Erythroblast (primary cell): ENCODE data around the gene CEL.
"Not testable (repeated sequence)": the region's sequence is repeated elsewhere in the genome, so short reads cannot be mapped to it uniquely, and the experiment has no call there.

Experiments used
- DNase-seq, 2 experiments: peaks; one replicate each; lab custom pipeline; 2025; lab: John Stamatoyannopoulos, UW
- GATA1 ChIP-seq: IDR thresholded peaks from 2 replicates; pipeline ENCODE4 v1.6.1; 2011; ENCODE audit warnings: low read depth, mild to moderate bottlenecking, control low read depth, low read length, moderate library complexity
- POLR2A ChIP-seq: IDR thresholded peaks from 2 replicates; pipeline ENCODE4 v1.6.1; 2011; ENCODE audit warnings: mild to moderate bottlenecking, low read length

CEL gene

DNA sequence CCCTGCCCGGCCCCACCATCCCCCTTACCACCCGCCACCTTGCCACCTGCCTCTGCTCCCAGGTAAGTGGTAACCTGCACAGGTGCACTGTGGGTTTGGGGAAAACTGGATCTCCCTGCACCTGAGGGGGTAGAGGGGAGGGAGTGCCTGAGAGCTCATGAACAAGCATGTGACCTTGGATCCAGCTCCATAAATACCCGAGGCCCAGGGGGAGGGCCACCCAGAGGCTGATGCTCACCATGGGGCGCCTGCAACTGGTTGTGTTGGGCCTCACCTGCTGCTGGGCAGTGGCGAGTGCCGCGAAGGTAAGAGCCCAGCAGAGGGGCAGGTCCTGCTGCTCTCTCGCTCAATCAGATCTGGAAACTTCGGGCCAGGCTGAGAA lies at the start of gene CEL:
TSS of gene CEL (plus strand) at position 218 of the 382 bp plus-strand sequence. CDS start at position 240, 22 bp downstream.
- DNase-seq, result not testable (repeated sequence)

DNA sequence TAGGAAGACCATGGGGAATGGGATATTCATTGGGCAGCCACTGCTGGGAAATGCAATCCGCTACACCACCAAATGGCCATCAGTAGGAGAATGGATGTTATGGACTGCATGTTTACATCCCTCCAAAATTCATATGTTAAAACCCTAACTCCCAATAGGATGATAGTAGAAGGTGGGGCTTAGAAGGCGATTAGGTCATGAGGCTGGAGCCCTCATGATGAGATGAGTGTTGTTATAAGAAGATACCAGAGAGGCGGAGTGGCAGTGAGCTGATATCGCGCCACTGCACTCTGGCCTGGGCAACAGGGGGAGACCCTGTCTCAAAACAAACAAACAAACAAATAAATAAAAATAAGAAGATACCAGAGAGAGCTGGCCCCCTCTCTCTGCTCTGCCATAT lies 47.1 kb upstream of the CEL start:
- TF ChIP-seq POLR2A (no peak), GATA1 (no peak)
- peak in 1 of 2 experiments; percentile 73 for DNase-seq

DNA sequence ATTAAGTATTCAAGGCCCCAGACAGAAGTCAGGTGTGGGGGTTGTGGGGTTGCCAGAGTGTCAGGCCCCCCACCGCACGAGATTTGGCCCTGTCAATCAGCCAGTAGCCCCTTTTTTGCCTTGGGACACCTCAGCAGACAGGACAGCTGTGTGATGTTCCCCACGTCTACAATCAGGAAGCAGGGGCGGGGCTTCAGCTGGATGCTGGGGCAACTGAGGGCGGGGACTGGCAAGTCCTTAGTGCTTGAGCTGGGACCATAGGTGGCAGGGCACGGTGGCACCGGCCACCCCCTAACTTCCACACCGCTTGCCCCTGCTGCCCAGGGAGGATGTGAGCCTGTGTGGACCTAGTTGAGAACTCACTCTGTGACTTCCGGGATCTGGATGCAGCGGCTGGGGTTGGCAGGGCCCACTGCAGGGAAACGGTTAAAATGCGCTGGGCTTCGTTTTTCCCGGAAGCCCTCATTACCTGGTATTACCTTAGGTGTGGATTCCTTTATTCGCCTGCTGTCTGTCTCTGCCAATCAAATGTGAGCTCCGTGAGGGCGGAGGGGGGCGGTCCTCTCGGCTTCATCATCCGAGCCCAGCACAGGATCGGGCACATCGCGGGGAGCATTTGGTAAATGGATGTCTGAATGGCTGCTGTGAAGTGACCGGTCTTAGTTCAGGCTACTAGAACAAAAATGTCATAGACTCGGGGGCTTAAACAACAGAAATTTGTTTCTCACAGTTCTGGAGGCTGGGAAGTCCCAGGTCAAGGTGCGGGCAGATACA lies 38.5 kb upstream of the CEL start:
- TF ChIP-seq POLR2A (no peak), GATA1 (no peak)
- peak in 1 of 2 experiments; percentile 53 for DNase-seq

DNA sequence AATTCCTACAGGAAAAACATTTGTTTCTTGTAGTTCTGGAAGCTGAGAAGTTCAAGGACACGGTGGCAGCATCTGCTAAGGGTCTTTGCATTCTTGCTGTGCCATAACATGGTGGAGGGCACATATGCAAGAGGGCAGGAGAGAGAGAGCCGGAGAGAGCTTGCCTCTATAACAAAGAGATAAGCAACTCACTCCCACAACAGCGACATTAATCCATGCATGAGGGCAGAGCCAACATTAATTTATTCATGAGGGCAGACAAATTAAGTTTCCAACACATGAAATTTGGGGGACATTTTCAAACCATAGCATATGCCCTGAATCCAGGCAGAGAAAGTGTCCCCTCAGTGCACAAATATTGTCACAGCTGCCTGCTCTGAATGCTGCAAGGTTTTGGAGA lies 35.4 kb upstream of the CEL start:
- no peak for TF ChIP-seq POLR2A
- no peak for DNase-seq

GRCh38 chr9:133027134-133027533 lies 34.6 kb upstream of the CEL start:
- DNase-seq, result no peak
- TF ChIP-seq POLR2A (no peak), GATA1 (no peak)

- TF ChIP-seq POLR2A (no peak), GATA1 (no peak)
- no peak for DNase-seq
Observed at GRCh38 chr9:133028221-133028620, 33.6 kb upstream of the CEL start.

GRCh38 chr9:133029994-133030316 lies 31.8 kb upstream of the CEL start:
- DNase-seq, result no peak
- TF ChIP-seq GATA1 (no peak), POLR2A (no peak)

GRCh38 chr9:133030317-133031129 lies 31.3 kb upstream of the CEL start, which contains the start of gene GTF3C5:
Gene GTF3C5 (plus strand): TSS chr9:133030997. CDS start chr9:133031012, 15 bp downstream.
- TF ChIP-seq POLR2A, result peak; percentile 85
- TF ChIP-seq GATA1, result no peak
- peak; percentile 98 to 99 for DNase-seq

DNA sequence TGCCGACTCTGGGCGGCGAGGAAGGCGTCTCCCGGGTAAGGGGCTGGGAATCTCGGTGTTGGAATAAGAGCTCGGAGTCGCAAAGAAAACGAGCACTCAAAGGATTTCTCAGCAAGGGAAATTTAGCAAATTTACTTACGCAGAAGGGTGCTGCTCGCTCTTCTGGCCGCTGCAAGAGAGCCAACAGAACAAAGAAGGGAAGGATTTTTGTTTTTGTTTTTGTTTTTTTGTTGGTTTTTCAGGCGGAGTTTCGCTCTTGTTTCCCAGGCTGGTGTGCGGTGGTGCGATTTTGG lies 30.7 kb upstream of the CEL start:
- no peak for TF ChIP-seq GATA1
- no peak for TF ChIP-seq POLR2A
- DNase-seq, result no peak

GRCh38 chr9:133031496-133031911 lies 30.3 kb upstream of the CEL start:
- DNase-seq, result peak; percentile 58 to 74
- TF ChIP-seq POLR2A (no peak), GATA1 (no peak)

- TF ChIP-seq POLR2A (no peak), GATA1 (no peak)
- no peak for DNase-seq
Observed at GRCh38 chr9:133032171-133032570, 29.6 kb upstream of the CEL start.

- no peak for TF ChIP-seq GATA1
- TF ChIP-seq POLR2A, result no peak
- DNase-seq, result no peak
Observed at GRCh38 chr9:133035669-133036068, 26.1 kb upstream of the CEL start.

GRCh38 chr9:133037775-133038515 lies 23.8 kb upstream of the CEL start:
- no peak for DNase-seq
- no peak for TF ChIP-seq POLR2A
- no peak for TF ChIP-seq GATA1

DNA sequence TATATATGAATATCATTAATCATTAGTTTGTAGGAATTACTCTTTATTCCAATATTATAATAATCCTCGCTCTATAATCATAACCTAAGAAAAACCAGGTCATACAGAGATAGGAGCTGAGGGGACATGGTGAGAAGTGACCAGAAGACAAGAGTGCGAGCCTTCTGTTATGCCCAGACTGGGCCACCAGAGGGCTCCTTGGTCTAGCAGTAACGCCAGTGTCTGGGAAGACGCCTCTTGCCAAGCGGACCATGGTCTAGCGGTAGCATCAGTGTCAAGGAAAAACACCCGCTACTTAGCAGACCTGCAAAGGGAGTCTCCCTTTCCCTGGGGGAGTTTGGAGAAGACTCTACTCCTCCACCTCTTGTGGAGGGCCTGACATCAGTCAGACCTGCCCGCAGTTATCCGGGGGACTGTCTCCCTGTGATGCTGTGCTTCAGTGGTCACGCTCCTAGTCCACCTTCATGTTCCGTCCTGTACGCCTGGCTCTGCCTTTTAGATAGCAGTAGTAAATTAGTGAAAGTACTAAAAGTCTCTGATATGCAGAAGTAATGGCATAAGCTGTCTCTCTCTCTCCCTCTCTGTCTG lies 20.8 kb upstream of the CEL start:
- DNase-seq, result peak; percentile 58 to 59
